Karpas-422 (cell line): ENCODE data around the gene TAS1R3. TPM values are rescaled to one million over a fixed set of nuclear protein-coding genes. Genes with fewer than 3 reads are reported as not detected.

Experiments
- DNase-seq: peaks from one replicate; pipeline ENCODE4 v3.0.0-alpha.2; 2015
- H2AFZ ChIP-seq: fragments of 200-600 bp; sonication (generic); 2 replicates; pipeline ENCODE4 v1.6.1; 2014; ENCODE audit warnings: antibody characterized with exemption, low read length, mixed read lengths
- H3K27ac ChIP-seq: fragments of 200-600 bp; sonication (generic); 2 replicates; pipeline ENCODE4 v1.5.1; 2014; ENCODE audit warnings: mild to moderate bottlenecking, low read length, moderate library complexity
- H3K27me3 ChIP-seq: fragments of 200-600 bp; sonication (generic); 2 replicates; pipeline ENCODE4 v1.6.1; 2014; ENCODE audit warnings: low read length, mixed read lengths
- H3K36me3 ChIP-seq: fragments of 200-600 bp; sonication (generic); 2 replicates; pipeline ENCODE4 v1.6.1; 2014; ENCODE audit warnings: low read length, mixed read lengths; ENCODE audit not compliant: insufficient read depth
- H3K4me1 ChIP-seq: fragments of 200-600 bp; sonication (generic); 2 replicates; pipeline ENCODE4 v1.6.1; 2014; ENCODE audit warnings: mild to moderate bottlenecking, low read length, mixed read lengths
- H3K4me2 ChIP-seq: fragments of 200-600 bp; sonication (generic); 2 replicates; pipeline ENCODE4 v1.6.1; 2014; ENCODE audit warnings: low read length, low read depth, mild to moderate bottlenecking; ENCODE audit not compliant: poor library complexity, severe bottlenecking
- H3K4me3 ChIP-seq: fragments of 200-600 bp; sonication (generic); 2 replicates; pipeline ENCODE4 v1.5.1; 2014; ENCODE audit warnings: mild to moderate bottlenecking, antibody characterized with exemption, low read length, mixed read lengths
- H3K79me2 ChIP-seq: fragments of 200-600 bp; sonication (generic); 2 replicates; pipeline ENCODE4 v1.6.1; 2014; ENCODE audit warnings: mild to moderate bottlenecking, low read length, mixed read lengths
- H3K9ac ChIP-seq: fragments of 200-600 bp; sonication (generic); 2 replicates; pipeline ENCODE4 v1.6.0; 2014; ENCODE audit warnings: low read length
- H3K9me2 ChIP-seq: fragments of 200-600 bp; sonication (generic), shearing (Covaris generic); replicated peaks from 2 replicates; pipeline ENCODE4 v1.6.0; 2014; ENCODE audit warnings: mild to moderate bottlenecking, low read length, moderate library complexity; ENCODE audit not compliant: insufficient read depth
- H3K9me3 ChIP-seq: fragments of 300-700, 200-600 bp; sonication (generic); 2 replicates; pipeline ENCODE4 v1.6.1; 2014; ENCODE audit warnings: low read length, mixed read lengths
- H4K20me1 ChIP-seq: fragments of 200-600 bp; sonication (generic); 2 replicates; pipeline ENCODE4 v1.6.1; 2014; ENCODE audit warnings: mild to moderate bottlenecking, antibody characterized with exemption, low read length, low read depth; ENCODE audit not compliant: insufficient read depth
- total RNA-seq: library from RNA; depleted of rRNA; stranded (reverse); fragments of >200 nt; shearing (Covaris generic); gene quantifications from 2 replicates; pipeline ENCODE4 v1.2.3, GENCODE V29; 2014; ENCODE audit warnings: low replicate concordance; rRNA removed

Gene TAS1R3
- 49.2 and 82.6 TPM in 2 replicates for total RNA-seq

GRCh38 chr1:1331068-1331965 is at the start of gene TAS1R3:
TSS of gene TAS1R3 (plus strand) at chr1:1331280. CDS start at chr1:1331346, 66 bp downstream.
- H3K9me3 ChIP-seq: no peaks in the 10 kb centered on the region
- no peak within 1 kb of the TSS for H2AFZ ChIP-seq
- peaks cover 19% of the 10 kb centered on the region for H3K79me2 ChIP-seq
- H3K9me2 ChIP-seq: no peaks in the 10 kb centered on the region
- peak within 1 kb of the TSS; percentile 80 for H3K4me3 ChIP-seq
- no peaks in the 10 kb centered on the region; the same call in 1 of the 2 replicates for H3K36me3 ChIP-seq
- peak; percentile 95 for DNase-seq
- H3K4me1 ChIP-seq: peaks cover 79% of the 10 kb centered on the region
- peak within 1 kb of the TSS; percentile 98 for H3K9ac ChIP-seq
- H3K4me2 ChIP-seq: peak within 1 kb of the TSS; percentile 95
- H4K20me1 ChIP-seq: peaks cover 14% of the 10 kb centered on the region
- H3K27ac ChIP-seq: peak within 1 kb of the TSS; percentile 99
- H3K27me3 ChIP-seq: no peaks in the 10 kb centered on the region

DNA sequence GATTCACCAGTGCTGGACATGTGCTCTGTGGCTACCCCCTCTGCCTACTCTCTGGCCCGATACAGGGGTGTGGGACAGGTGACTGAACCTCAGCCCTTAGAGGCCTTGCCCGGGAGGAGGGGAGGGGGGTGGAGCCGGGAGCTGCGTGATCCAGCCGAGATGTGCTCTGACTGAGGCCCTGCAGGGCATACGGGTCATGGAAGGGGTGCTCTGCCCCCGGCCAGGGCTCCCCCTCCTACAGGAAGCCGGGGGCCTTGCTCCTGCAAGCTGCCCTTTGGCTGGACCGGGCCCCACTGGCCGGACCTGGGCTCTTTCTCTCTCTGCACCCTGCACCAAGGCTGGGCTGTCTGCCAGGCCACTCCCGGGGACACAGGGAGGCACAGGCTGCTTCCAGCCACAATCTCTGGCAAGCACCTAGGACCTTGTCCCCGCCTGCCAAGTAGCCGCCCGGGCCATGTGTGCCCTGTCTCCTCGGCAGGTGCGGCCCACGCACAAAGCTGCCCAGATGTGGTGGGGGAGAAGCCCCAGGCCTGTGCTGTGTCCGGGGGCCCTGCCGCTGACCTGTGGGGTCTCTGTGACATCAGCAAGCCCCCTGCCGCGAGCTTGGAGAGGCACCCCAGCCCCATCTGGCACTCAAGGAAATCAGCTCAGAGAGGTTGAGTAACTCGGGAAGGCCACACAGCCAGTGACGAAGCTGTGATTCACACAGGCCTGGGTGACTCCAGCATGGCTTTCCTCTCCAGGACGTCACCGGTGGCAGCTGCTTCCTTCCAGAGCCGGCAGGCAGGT is 49.4 kb upstream of the TAS1R3 start:
- no peaks in the 10 kb centered on the region for H3K9me3 ChIP-seq
- H3K4me1 ChIP-seq: peaks cover 3% of the 10 kb centered on the region
- no peak overlapping the region for H3K27ac ChIP-seq
- H3K79me2 ChIP-seq: no peaks in the 10 kb centered on the region
- no peaks in the 10 kb centered on the region for H3K9me2 ChIP-seq
- H4K20me1 ChIP-seq: no peaks in the 10 kb centered on the region
- no peak overlapping the region for H3K4me2 ChIP-seq
- H3K4me3 ChIP-seq: no peak overlapping the region
- H3K9ac ChIP-seq: no peak overlapping the region
- H3K36me3 ChIP-seq: no peaks in the 10 kb centered on the region
- no peaks in the 10 kb centered on the region for H3K27me3 ChIP-seq
- no peak overlapping the region for H2AFZ ChIP-seq
- DNase-seq: no peak

DNA sequence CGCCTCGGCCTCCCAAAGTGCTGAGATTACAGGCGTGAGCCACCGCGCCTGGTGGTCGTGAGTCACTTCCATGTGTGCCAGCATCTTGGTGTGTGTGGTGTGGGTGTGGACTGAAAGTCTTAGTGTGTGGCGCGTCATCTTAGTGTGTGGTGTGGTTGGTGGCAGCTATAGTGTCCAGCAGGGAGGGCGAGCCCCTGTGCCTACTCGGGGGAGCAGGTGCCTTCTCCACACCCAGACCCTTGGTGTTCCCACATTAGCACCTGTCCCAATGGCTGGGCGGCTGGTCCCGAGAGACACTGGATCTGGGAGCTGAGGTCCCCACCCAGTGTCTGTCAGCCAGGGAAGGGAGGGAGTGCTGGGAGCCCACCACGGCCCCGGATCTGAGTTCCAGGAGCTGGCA is 48.1 kb upstream of the TAS1R3 start:
- no peak overlapping the region for H2AFZ ChIP-seq
- DNase-seq: no peak

DNA sequence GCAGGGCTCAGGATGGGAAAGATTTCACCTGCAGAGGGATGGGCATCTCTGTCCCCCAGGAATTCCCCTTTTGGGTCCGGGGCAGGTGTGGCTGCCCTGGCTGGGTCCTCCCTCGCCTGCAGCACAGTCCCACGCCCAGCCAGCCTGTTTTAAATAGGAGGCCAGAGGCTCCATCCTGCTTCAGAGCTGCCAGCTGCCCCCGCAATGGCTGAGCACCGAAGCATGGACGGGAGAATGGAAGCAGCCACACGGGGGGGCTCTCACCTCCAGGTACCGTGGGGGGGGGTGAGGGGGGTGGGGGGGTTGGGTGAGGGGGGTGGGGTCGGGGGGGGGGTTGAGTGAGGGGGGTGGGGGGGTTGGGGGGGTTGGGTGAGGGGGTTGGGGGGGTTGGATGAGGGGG is 47.3 kb upstream of the TAS1R3 start:
- H3K9me3 ChIP-seq: peaks cover 4% of the 10 kb centered on the region; the same call in 1 of the 2 replicates
- H3K9ac ChIP-seq: no peak overlapping the region
- no peaks in the 10 kb centered on the region for H3K36me3 ChIP-seq
- no peak overlapping the region for H2AFZ ChIP-seq
- no peaks in the 10 kb centered on the region for H3K79me2 ChIP-seq
- H3K4me2 ChIP-seq: no peak overlapping the region
- no peak overlapping the region for H3K4me3 ChIP-seq
- no peak overlapping the region for H3K27ac ChIP-seq
- H3K4me1 ChIP-seq: peaks cover 3% of the 10 kb centered on the region
- H3K27me3 ChIP-seq: no peaks in the 10 kb centered on the region
- no peaks in the 10 kb centered on the region for H3K9me2 ChIP-seq
- DNase-seq: peak; percentile 67
- H4K20me1 ChIP-seq: no peaks in the 10 kb centered on the region

More for the DNA sequence above, 48.1 kb upstream of the TAS1R3 start:
- H3K79me2 ChIP-seq: no peaks in the 10 kb centered on the region
- peaks cover 3% of the 10 kb centered on the region for H3K4me1 ChIP-seq
- no peak overlapping the region for H3K4me2 ChIP-seq
- no peaks in the 10 kb centered on the region for H3K9me2 ChIP-seq
- H4K20me1 ChIP-seq: no peaks in the 10 kb centered on the region
- H3K9me3 ChIP-seq: peaks cover 4% of the 10 kb centered on the region; the same call in 1 of the 2 replicates
- no peaks in the 10 kb centered on the region for H3K36me3 ChIP-seq
- H3K27me3 ChIP-seq: no peaks in the 10 kb centered on the region
- H3K4me3 ChIP-seq: no peak overlapping the region
- no peak overlapping the region for H3K9ac ChIP-seq
- no peak overlapping the region for H3K27ac ChIP-seq

DNA sequence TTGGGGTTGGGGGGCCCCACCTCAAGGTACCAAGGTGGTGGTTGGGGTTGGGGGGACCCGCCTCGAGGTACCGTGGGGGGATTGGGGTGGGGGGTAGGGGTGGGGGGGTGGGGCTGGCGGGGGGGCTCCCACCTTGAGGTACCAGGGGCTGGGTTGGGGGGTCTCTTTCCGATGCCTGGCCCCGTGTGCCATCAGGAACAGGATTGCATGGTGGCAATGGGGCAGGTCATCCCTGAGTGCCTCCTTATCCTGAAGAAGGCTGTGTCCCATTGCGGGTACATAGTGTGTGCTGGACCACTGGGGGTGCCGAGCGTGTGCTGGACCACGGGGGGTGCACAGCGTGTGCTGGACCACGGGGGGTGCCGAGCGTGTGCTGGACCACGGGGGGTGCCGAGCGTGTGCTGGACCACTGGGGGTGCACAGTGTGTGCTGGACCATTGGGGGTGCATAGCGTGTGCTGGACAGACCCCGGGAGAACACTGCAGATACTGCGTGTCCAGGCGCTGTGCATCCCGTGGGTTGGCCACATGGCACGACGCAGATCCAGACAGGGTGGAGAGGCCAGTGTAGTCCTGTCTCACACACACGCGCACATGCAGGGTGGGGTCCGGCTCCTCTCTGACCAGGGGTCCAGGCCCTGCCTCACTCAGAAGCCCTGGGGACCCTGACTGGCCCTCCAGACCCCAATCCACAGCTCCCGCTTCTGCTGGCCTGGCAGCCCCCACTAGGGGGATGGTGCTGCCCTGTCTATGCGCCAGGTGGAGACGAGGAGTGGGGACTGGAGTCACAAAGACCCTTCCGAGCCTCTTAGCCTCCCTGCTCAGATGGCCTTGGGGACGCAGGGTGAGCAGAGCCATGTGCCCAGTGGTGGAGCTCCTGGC is 46.6 kb upstream of the TAS1R3 start:
- H3K9me3 ChIP-seq: peaks cover 4% of the 10 kb centered on the region; the same call in 1 of the 2 replicates
- no peaks in the 10 kb centered on the region for H3K36me3 ChIP-seq
- H3K27ac ChIP-seq: no peak overlapping the region
- peaks cover 3% of the 10 kb centered on the region for H3K4me1 ChIP-seq
- H3K9ac ChIP-seq: no peak overlapping the region
- no peaks in the 10 kb centered on the region for H3K79me2 ChIP-seq
- no peaks in the 10 kb centered on the region for H3K27me3 ChIP-seq
- H2AFZ ChIP-seq: no peak overlapping the region
- H4K20me1 ChIP-seq: no peaks in the 10 kb centered on the region
- H3K9me2 ChIP-seq: no peaks in the 10 kb centered on the region
- DNase-seq: no peak
- H3K4me2 ChIP-seq: no peak overlapping the region
- H3K4me3 ChIP-seq: no peak overlapping the region

- Histone ChIP-seq H2AFZ (no peak overlapping the region), H3K4me3 (no peak overlapping the region), H3K4me1 (peaks cover 3% of the 10 kb centered on the region), H4K20me1 (no peaks in the 10 kb centered on the region), H3K9me2 (no peaks in the 10 kb centered on the region), H3K79me2 (no peaks in the 10 kb centered on the region), H3K9ac (no peak overlapping the region), H3K27me3 (no peaks in the 10 kb centered on the region), H3K36me3 (no peaks in the 10 kb centered on the region), H3K4me2 (no peak overlapping the region), H3K9me3 (peaks cover 4% of the 10 kb centered on the region; the same call in 1 of the 2 replicates), H3K27ac (no peak overlapping the region)
- DNase-seq: no peak
Observed at GRCh38 chr1:1285102-1285571, 45.9 kb upstream of the TAS1R3 start.

GRCh38 chr1:1285611-1286311 is 45.3 kb upstream of the TAS1R3 start:
- no peak for DNase-seq
- Histone ChIP-seq H3K4me3 (no peak overlapping the region), H3K9ac (no peak overlapping the region), H3K4me2 (no peak overlapping the region), H3K4me1 (peaks cover 3% of the 10 kb centered on the region), H3K9me3 (peaks cover 4% of the 10 kb centered on the region; the same call in 1 of the 2 replicates), H3K36me3 (no peaks in the 10 kb centered on the region), H2AFZ (no peak overlapping the region), H3K27ac (no peak overlapping the region), H3K9me2 (no peaks in the 10 kb centered on the region), H3K79me2 (no peaks in the 10 kb centered on the region), H4K20me1 (no peaks in the 10 kb centered on the region), H3K27me3 (no peaks in the 10 kb centered on the region)
